Nephron progenitor cell (in vitro differentiated cells): ENCODE results near the gene POU2AF1.

ENCODE experiments used
- DNase-seq: peaks from one replicate; pipeline ENCODE4 v3.0.0; 2021
- H3K27ac Mint-ChIP-seq: 2 replicates; pipeline ENCODE4 v1.8.0; 2021; ENCODE audit warnings: mild to moderate bottlenecking, moderate library complexity, mixed read lengths
- H3K27me3 Mint-ChIP-seq: 2 replicates; pipeline ENCODE4 v1.8.0; 2021; ENCODE audit warnings: mild to moderate bottlenecking, low read depth, mixed read lengths; ENCODE audit not compliant: poor library complexity
- H3K36me3 Mint-ChIP-seq: 2 replicates; pipeline ENCODE4 v1.8.0; 2021; ENCODE audit warnings: low read depth, mixed read lengths
- H3K4me1 Mint-ChIP-seq: 2 replicates; pipeline ENCODE4 v1.8.0; 2021; ENCODE audit warnings: mixed read lengths
- H3K4me3 Mint-ChIP-seq: 2 replicates; pipeline ENCODE4 v1.8.0; 2021; ENCODE audit warnings: mild to moderate bottlenecking, moderate library complexity, mixed read lengths
- H3K9me3 Mint-ChIP-seq: 2 replicates; pipeline ENCODE4 v1.8.0; 2021; ENCODE audit warnings: mild to moderate bottlenecking, moderate library complexity, mixed read lengths
- CTCF ChIP-seq: fragments of 200-600 bp; sonication (generic); IDR thresholded peaks from 2 replicates; pipeline ENCODE4 v1.5.0; 2021; ENCODE audit warnings: antibody characterized with exemption

POU2AF1 gene

GRCh38 chr11:111342329-111342728, 36.7 kb downstream of the POU2AF1 start:
- Mint-ChIP-seq H3K27me3 (peaks cover 4% of the 10 kb centered on the region), H3K27ac (no peak overlapping the region), H3K36me3 (peaks cover 6% of the 10 kb centered on the region), H3K4me3 (no peak overlapping the region), H3K4me1 (no peaks in the 10 kb centered on the region), H3K9me3 (peaks cover 20% of the 10 kb centered on the region)
- TF ChIP-seq CTCF, result no peak
- DNase-seq, result no peak

DNA sequence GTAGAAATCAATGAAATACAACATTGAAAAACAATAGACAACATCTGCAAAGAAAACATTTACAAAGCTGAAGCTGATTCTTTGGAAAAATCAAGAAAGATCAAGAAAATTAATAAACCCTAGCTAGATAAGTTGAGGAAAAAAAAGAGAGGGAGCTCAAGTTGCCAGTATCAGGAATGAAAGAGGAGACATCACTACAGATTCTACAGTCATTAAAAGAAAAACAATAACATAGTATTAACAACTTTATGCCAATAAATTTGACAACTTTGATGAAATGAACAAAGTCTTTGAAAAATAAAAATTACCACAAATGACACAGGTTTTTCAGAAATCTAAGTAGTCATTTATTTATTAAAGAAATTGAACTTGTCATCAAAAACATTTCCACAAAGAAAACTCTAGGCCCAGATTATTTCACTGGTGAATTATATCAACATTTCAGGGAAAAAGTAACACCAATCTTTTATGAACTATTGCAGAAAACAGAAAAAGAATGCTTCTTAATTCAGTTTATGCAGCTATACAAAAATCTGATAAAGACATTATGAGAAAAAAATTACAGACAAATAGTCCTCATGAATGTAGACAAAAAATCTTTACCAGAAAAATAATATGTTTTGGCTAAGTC, 39.2 kb downstream of the POU2AF1 start:
- DNase-seq, result no peak
- Mint-ChIP-seq H3K4me1 (peaks cover 10% of the 10 kb centered on the region), H3K27me3 (no peaks in the 10 kb centered on the region), H3K9me3 (peaks cover 20% of the 10 kb centered on the region), H3K27ac (no peak overlapping the region), H3K4me3 (no peak overlapping the region), H3K36me3 (peaks cover 6% of the 10 kb centered on the region)
- TF ChIP-seq CTCF, result no peak

DNA sequence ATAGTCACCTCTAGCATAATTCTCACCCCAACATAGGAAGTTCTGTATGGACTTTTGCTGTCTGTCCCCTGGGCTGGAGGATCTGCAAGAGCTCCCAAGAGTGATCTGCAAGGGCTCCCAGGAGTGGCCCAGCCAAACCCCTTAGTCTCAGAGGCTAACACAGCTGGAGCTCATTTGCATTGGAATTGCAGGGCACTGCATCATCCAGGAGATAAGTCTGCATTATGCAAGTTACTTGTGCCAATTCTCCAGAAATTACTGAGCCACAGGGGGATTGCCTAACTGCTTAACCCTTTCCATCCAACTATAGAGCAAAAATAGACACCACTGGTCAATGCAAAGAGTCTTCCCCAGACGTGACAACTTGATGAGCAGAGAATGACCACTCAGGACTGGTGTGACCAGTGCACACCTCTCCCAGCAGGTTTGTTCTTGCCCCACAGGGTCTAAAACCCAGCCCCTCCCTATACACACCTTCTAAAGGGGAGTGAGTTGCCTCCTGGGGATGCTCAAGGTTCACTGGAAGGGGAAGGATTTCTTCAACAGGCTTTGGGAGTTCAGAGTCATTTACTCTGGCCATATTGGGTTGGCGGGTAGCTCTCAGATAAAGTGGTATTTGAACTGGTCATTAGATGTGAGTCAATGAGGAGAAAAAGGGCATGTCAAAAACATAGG, 42.4 kb downstream of the POU2AF1 start:
- Mint-ChIP-seq H3K9me3 (peaks cover 20% of the 10 kb centered on the region), H3K27ac (no peak overlapping the region), H3K4me3 (no peak overlapping the region), H3K36me3 (peaks cover 6% of the 10 kb centered on the region), H3K4me1 (peaks cover 20% of the 10 kb centered on the region), H3K27me3 (no peaks in the 10 kb centered on the region)
- no peak for DNase-seq
- no peak for TF ChIP-seq CTCF

DNA sequence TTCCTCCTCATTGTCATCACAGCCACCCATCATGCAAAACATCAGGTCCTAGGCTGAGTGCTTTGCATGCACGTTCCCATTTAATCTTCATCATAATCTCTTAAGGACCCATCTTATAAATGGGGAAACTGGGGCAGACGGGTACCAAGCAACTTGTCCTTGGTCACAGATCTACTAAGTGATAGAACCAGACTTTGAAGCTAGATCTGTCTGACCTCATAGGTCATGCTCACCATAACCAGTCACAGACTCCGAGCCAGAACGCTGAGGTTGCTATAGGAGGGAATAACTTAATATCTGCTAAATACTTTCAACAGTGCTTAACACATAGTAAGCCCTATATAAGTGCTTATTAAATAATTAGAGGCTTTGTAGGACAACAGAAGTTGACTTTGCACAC, 43.0 kb downstream of the POU2AF1 start:
- Mint-ChIP-seq H3K27ac (no peak overlapping the region), H3K4me1 (peaks cover 20% of the 10 kb centered on the region), H3K4me3 (no peak overlapping the region), H3K27me3 (no peaks in the 10 kb centered on the region), H3K9me3 (peaks cover 20% of the 10 kb centered on the region), H3K36me3 (peaks cover 6% of the 10 kb centered on the region)
- no peak for TF ChIP-seq CTCF
- DNase-seq, result no peak

- DNase-seq, result no peak
- no peaks in the 10 kb centered on the region for H3K27me3 Mint-ChIP-seq
These were observed 43.5 kb downstream of the POU2AF1 start for GRCh38 chr11:111335549-111335948.

More at GRCh38 chr11:111335549-111335948, 43.5 kb downstream of the POU2AF1 start:
- Mint-ChIP-seq H3K27ac (peak overlapping the region; percentile 6), H3K4me3 (no peak overlapping the region), H3K9me3 (peaks cover 18% of the 10 kb centered on the region), H3K4me1 (peaks cover 20% of the 10 kb centered on the region), H3K36me3 (peaks cover 6% of the 10 kb centered on the region)
- no peak for TF ChIP-seq CTCF
